Liver (tissue), 9 donors: ENCODE results near the gene GPI. TPM values are rescaled to one million over a fixed set of nuclear protein-coding genes. Genes with fewer than 3 reads are reported as not detected.

Experiments used
- DNase-seq: peaks from one replicate; pipeline ENCODE4 v3.0.0-alpha.2; 2017; ENCODE audit warnings: low spot score
- H3K27ac ChIP-seq, 2 donors: one replicate each; pipeline ENCODE4 v1.7.0; 2013; ENCODE audit warnings: inconsistent platforms in 2 of 2, low read length in 2 of 2, control low read depth in 1 of 2, low read depth in 1 of 2, mild to moderate bottlenecking in 1 of 2
- H3K27me3 ChIP-seq, 4 donors: one replicate each; pipeline versions ENCODE4 v1.6.1 to v1.7.0; 2013; ENCODE audit warnings: low read length in 3 of 4, inconsistent platforms in 1 of 4, mild to moderate bottlenecking in 1 of 4, moderate library complexity in 1 of 4; ENCODE audit not compliant: control insufficient read depth in 4 of 4, insufficient read depth in 4 of 4
- H3K36me3 ChIP-seq, 4 donors: one replicate each; pipeline versions ENCODE4 v1.6.1 to v1.7.0; 2013; ENCODE audit warnings: low read length in 3 of 4, mild to moderate bottlenecking in 3 of 4, low read depth in 1 of 4, moderate library complexity in 1 of 4; ENCODE audit not compliant: control insufficient read depth in 4 of 4, insufficient read depth in 3 of 4
- H3K4me1 ChIP-seq, 4 donors: one replicate each; pipeline versions ENCODE4 v1.6.1 to v1.7.0; 2013; ENCODE audit warnings: low read length in 3 of 4, mild to moderate bottlenecking in 3 of 4, moderate library complexity in 1 of 4; ENCODE audit not compliant: control insufficient read depth in 4 of 4, insufficient read depth in 4 of 4
- H3K4me3 ChIP-seq, 3 donors: one replicate each; pipeline versions ENCODE4 v1.6.1 to v1.7.0; 2013; ENCODE audit warnings: low read length in 3 of 3, control low read depth in 1 of 3, low read depth in 1 of 3, mild to moderate bottlenecking in 1 of 3
- H3K9ac ChIP-seq, 2 donors: one replicate each; pipeline ENCODE4 v1.7.0; 2013; ENCODE audit warnings: low read length in 2 of 2, mild to moderate bottlenecking in 2 of 2, moderate library complexity in 2 of 2, control low read depth in 1 of 2, low read depth in 1 of 2
- H3K9me3 ChIP-seq, 4 donors: one replicate each; pipeline versions ENCODE4 v1.6.1 to v1.7.0; 2013; ENCODE audit warnings: low read length in 3 of 4; ENCODE audit not compliant: control insufficient read depth in 4 of 4
- GABPA ChIP-seq, 2 donors: IDR thresholded peaks in 1 of 2; conservative IDR thresholded peaks in 1 of 2; 2 replicates each; pipeline ENCODE4 v1.6.1; 2016; ENCODE audit warnings: antibody characterized with exemption in 2 of 2, mild to moderate bottlenecking in 1 of 2, moderate library complexity in 1 of 2
- HNF4A ChIP-seq, 2 donors: conservative IDR thresholded peaks; 2 replicates each; pipeline ENCODE4 v1.6.1; 2016; ENCODE audit warnings: antibody characterized with exemption in 2 of 2, mild to moderate bottlenecking in 2 of 2
- JUND ChIP-seq, 2 donors: IDR thresholded peaks; 2 replicates each; pipeline ENCODE4 v1.6.1; 2016; ENCODE audit warnings: antibody characterized with exemption in 2 of 2
- RAD21 ChIP-seq, 2 donors: IDR thresholded peaks; 2 replicates each; pipeline ENCODE4 v1.6.1; 2016; ENCODE audit warnings: antibody characterized with exemption in 2 of 2, mild to moderate bottlenecking in 2 of 2
- SP1 ChIP-seq: IDR thresholded peaks from 2 replicates; pipeline ENCODE4 v1.6.1; 2018; ENCODE audit warnings: antibody characterized with exemption, mild to moderate bottlenecking
- TAF1 ChIP-seq: conservative IDR thresholded peaks from 2 replicates; pipeline ENCODE4 v1.6.1; 2016; ENCODE audit warnings: antibody characterized with exemption, mild to moderate bottlenecking
- WGBS: extraction: QIAGEN DNeasy Blood & Tissue Kit; methylation state at CpG from one replicate; pipeline ENCODE4 v1.1.7; 2013; 5-methylcytosine and 5-hydroxymethylcytosine counted together
- polyA plus RNA-seq, 2 donors: library from polyadenylated mRNA; stranded (reverse) in 1 of 2; unstranded in 1 of 2; fragments of 200-250 nt in 1 of 2; fragments of >200 nt in 1 of 2; fragmentation: Nextera tagmentation in 1 of 2; extraction: Ambion mirVana in 1 of 2; gene quantifications; one replicate each; pipeline versions ENCODE4 v1.2.1 to v1.2.3, GENCODE V29; 2013 to 2015
- total RNA-seq, 2 donors: library from RNA; depleted of rRNA; stranded (reverse); fragments of >200 nt; gene quantifications; one replicate each; pipeline ENCODE4 v1.2.3, GENCODE V29; 2014
- TF ChIP-seq, protein P1 (sequence below): IDR thresholded peaks from 2 replicates; pipeline ENCODE4 v1.6.1; 2016; ENCODE audit warnings: antibody characterized with exemption, mild to moderate bottlenecking
- TF ChIP-seq, protein P2 (sequence below): IDR thresholded peaks from 2 replicates; pipeline ENCODE4 v1.6.1; 2016; ENCODE audit warnings: antibody characterized with exemption
- donor health status: healthy.
- donor health status: healthy.
- donor health status: healthy.
- donor health status: healthy.
- donor health status: healthy.

The GPI gene
- total and polyA plus RNA-seq, 4 donors: 61.8 to 191 (median 158) TPM

DNA sequence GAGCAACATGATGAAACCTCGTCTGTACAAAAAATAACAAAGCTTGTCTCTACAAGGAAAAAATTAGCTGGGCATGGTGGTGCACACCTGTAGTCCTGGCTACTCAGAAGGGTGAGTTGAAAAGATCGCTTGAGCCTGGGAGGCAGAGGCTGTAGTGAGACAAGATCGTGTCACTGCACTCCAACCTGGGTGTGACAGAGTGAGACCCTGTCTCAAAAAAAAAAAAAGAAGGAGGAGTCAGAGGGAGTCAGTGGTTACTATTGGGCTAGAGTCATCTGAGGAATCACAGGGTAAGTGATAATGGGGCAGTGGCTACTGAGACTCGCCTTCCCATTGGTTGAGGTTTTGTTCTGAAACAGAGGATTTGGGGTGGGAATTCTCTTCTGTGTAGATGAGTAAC, 1.9 kb upstream of the GPI start:
- peaks cover 11 to 38% (median 20%) of the 10 kb centered on the region in 4 donors for H3K4me1 ChIP-seq
- no peaks in the 10 kb centered on the region for H3K9me3 ChIP-seq
- 92% methylated on average over 4 of the region's 4 CpGs for WGBS
- no peak for DNase-seq
- TF ChIP-seq TAF1 (no peak), JUND (IDR thresholded peaks at IDR 0.05) (no peak), HNF4A (conservative IDR thresholded peaks at IDR 0.05) (no peak), RAD21 (IDR thresholded peaks at IDR 0.05) (no peak)
- TF ChIP-seq, protein P1, sequence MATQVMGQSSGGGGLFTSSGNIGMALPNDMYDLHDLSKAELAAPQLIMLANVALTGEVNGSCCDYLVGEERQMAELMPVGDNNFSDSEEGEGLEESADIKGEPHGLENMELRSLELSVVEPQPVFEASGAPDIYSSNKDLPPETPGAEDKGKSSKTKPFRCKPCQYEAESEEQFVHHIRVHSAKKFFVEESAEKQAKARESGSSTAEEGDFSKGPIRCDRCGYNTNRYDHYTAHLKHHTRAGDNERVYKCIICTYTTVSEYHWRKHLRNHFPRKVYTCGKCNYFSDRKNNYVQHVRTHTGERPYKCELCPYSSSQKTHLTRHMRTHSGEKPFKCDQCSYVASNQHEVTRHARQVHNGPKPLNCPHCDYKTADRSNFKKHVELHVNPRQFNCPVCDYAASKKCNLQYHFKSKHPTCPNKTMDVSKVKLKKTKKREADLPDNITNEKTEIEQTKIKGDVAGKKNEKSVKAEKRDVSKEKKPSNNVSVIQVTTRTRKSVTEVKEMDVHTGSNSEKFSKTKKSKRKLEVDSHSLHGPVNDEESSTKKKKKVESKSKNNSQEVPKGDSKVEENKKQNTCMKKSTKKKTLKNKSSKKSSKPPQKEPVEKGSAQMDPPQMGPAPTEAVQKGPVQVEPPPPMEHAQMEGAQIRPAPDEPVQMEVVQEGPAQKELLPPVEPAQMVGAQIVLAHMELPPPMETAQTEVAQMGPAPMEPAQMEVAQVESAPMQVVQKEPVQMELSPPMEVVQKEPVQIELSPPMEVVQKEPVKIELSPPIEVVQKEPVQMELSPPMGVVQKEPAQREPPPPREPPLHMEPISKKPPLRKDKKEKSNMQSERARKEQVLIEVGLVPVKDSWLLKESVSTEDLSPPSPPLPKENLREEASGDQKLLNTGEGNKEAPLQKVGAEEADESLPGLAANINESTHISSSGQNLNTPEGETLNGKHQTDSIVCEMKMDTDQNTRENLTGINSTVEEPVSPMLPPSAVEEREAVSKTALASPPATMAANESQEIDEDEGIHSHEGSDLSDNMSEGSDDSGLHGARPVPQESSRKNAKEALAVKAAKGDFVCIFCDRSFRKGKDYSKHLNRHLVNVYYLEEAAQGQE: no peak
- peaks cover 0 to 6% (median 4%) of the 10 kb centered on the region in 4 donors for H3K36me3 ChIP-seq
- H3K9ac ChIP-seq: no peak overlapping the region
- H3K27me3 ChIP-seq: no peaks in the 10 kb centered on the region
- no peak overlapping the region for H3K4me3 ChIP-seq
- no peak overlapping the region for H3K27ac ChIP-seq

DNA sequence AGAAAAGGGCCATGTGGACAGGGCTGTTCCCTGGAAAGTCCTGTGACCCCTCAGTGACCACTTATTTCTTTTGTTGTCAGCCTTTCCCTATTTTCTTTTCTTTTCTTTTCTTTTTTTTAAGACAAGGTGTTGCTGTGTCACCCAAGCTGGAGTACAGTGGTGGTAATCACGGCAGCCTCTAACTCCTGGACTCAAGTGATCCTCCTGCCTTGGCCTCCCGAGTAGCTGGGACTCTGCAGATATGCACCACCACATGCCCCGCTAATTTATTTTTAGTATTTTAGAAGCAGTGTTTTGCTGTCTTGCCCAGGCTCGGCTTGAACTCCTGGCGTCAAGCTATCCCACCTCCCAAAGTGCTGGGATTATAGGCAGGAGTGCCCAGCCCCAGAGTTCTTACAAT, 1.1 kb upstream of the GPI start:
- Histone ChIP-seq H3K27ac (no peak overlapping the region), H3K27me3 (no peaks in the 10 kb centered on the region), H3K9ac (no peak overlapping the region), H3K4me3 (no peak overlapping the region), H3K4me1 (peaks cover 11 to 39% (median 20%) of the 10 kb centered on the region in 4 donors), H3K36me3 (peaks cover 2 to 13% (median 9%) of the 10 kb centered on the region in 4 donors), H3K9me3 (no peaks in the 10 kb centered on the region)
- TF ChIP-seq RAD21 (IDR thresholded peaks at IDR 0.05) (no peak), GABPA (IDR thresholded peaks at IDR 0.05 in 1 of 2, conservative IDR thresholded peaks at IDR 0.05 in 1 of 2) (no peak), SP1 (no peak)
- TF ChIP-seq, protein P2, sequence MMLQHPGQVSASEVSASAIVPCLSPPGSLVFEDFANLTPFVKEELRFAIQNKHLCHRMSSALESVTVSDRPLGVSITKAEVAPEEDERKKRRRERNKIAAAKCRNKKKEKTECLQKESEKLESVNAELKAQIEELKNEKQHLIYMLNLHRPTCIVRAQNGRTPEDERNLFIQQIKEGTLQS: no peak
- DNase-seq: no peak
- 96% methylated on average over 5 of the region's 5 CpGs for WGBS

DNA sequence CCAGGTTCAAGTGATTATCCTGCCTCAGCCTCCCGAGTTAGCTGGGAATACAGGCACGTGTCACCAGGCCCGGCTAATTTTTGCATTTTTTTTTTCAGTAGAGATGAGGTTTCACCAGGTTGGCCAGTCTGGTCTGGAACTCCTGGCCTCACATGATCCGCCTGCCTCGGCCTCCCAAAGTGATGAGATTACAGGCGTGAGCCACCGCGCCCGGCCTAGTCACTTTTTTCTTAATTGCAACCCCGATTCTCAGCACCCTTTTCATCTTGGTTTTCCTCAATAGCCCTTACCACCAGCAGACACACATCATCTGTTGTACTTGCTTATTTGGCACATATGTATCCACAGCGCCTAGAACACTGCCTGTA, 550 bp upstream of the GPI start:
- Histone ChIP-seq H3K36me3 (peaks cover 2 to 13% (median 9%) of the 10 kb centered on the region in 4 donors), H3K4me3 (peak overlapping the region in 2 of 3 donors; percentile 53 to 90), H3K9ac (no peak overlapping the region), H3K9me3 (no peaks in the 10 kb centered on the region), H3K27me3 (no peaks in the 10 kb centered on the region), H3K27ac (peak overlapping the region; percentile 63), H3K4me1 (peaks cover 13 to 41% (median 22%) of the 10 kb centered on the region in 4 donors)
- no peak for DNase-seq
- no peak for TF ChIP-seq SP1
- 76% methylated on average over 11 of the region's 11 CpGs for WGBS
